Trophoblast cell (in vitro differentiated cells and primary cell): ENCODE measurements around the gene UIMC1.

ENCODE experiments used
- DNase-seq, 2 donors: peaks; one replicate each; pipeline ENCODE4 v3.0.0-alpha.2; 2016
- H2AFZ ChIP-seq: 2 replicates; pipeline ENCODE4 v1.6.1; 2013; ENCODE audit warnings: low read length, moderate library complexity, mild to moderate bottlenecking; ENCODE audit not compliant: insufficient read depth, poor library complexity
- H2AK5ac ChIP-seq: 2 replicates; pipeline ENCODE4 v1.6.1; 2013; ENCODE audit warnings: mild to moderate bottlenecking, low read length
- H2BK120ac ChIP-seq: 2 replicates; pipeline ENCODE4 v1.6.1; 2013; ENCODE audit warnings: low read length, mild to moderate bottlenecking, moderate library complexity; ENCODE audit not compliant: insufficient read depth, poor library complexity
- H2BK12ac ChIP-seq: 2 replicates; pipeline ENCODE4 v1.6.1; 2013; ENCODE audit warnings: mild to moderate bottlenecking, low read length, moderate library complexity
- H2BK5ac ChIP-seq: 2 replicates; pipeline ENCODE4 v1.6.1; 2013; ENCODE audit warnings: low read length, low read depth, moderate library complexity, mild to moderate bottlenecking; ENCODE audit not compliant: poor library complexity
- H3K14ac ChIP-seq: 2 replicates; pipeline ENCODE4 v1.6.1; 2013; ENCODE audit warnings: mild to moderate bottlenecking, low read length
- H3K18ac ChIP-seq: 2 replicates; pipeline ENCODE4 v1.6.1; 2013; ENCODE audit warnings: mild to moderate bottlenecking, low read length
- H3K23ac ChIP-seq: 2 replicates; pipeline ENCODE4 v1.6.1; 2013; ENCODE audit warnings: low read length
- H3K27ac ChIP-seq: 2 replicates; pipeline ENCODE4 v1.5.1; 2013; ENCODE audit warnings: low read depth, mild to moderate bottlenecking, inconsistent platforms, low read length, moderate library complexity
- H3K27me3 ChIP-seq: 2 replicates; pipeline ENCODE4 v1.6.1; 2013; ENCODE audit warnings: inconsistent platforms, mild to moderate bottlenecking, low read length, moderate library complexity; ENCODE audit not compliant: insufficient read depth
- H3K36me3 ChIP-seq, 2 experiments: 1 replicate in 1 of 2; 2 replicates in 1 of 2; pipeline ENCODE4 v1.6.1; 2013; ENCODE audit warnings: low read length in 2 of 2, mild to moderate bottlenecking in 2 of 2, moderate library complexity in 1 of 2; ENCODE audit not compliant: insufficient read depth in 2 of 2, control insufficient read depth in 1 of 2
- H3K4ac ChIP-seq: 2 replicates; pipeline ENCODE4 v1.6.1; 2013; ENCODE audit warnings: low read depth, mild to moderate bottlenecking, low read length, moderate library complexity
- H3K4me1 ChIP-seq, 2 experiments: 1 replicate in 1 of 2; 2 replicates in 1 of 2; pipeline ENCODE4 v1.6.1; 2013; ENCODE audit warnings: low read length in 2 of 2, mild to moderate bottlenecking in 2 of 2, moderate library complexity in 1 of 2; ENCODE audit not compliant: insufficient read depth in 2 of 2, control insufficient read depth in 1 of 2
- H3K4me2 ChIP-seq: 2 replicates; pipeline ENCODE4 v1.6.1; 2013; ENCODE audit warnings: inconsistent platforms, mild to moderate bottlenecking, low read length, moderate library complexity
- H3K4me3 ChIP-seq: 2 replicates; pipeline ENCODE4 v1.5.1; 2013; ENCODE audit warnings: mild to moderate bottlenecking, low read depth, low read length, inconsistent platforms
- H3K79me1 ChIP-seq: one replicate; pipeline ENCODE4 v1.6.1; 2013; ENCODE audit warnings: low read length
- H3K79me2 ChIP-seq: 2 replicates; pipeline ENCODE4 v1.6.1; 2013; ENCODE audit warnings: low read length, mild to moderate bottlenecking; ENCODE audit not compliant: control insufficient read depth, insufficient read depth, poor library complexity
- H3K9ac ChIP-seq: 2 replicates; pipeline ENCODE4 v1.6.1; 2013; ENCODE audit warnings: mild to moderate bottlenecking, low read length
- H3K9me3 ChIP-seq: 2 replicates; pipeline ENCODE4 v1.6.1; 2013; ENCODE audit warnings: low read depth, mild to moderate bottlenecking, control low read depth, inconsistent platforms, low read length; ENCODE audit not compliant: insufficient read depth
- H4K12ac ChIP-seq: 2 replicates; pipeline ENCODE4 v1.6.1; 2013; ENCODE audit warnings: low read depth, mild to moderate bottlenecking, low read length, moderate library complexity
- H4K8ac ChIP-seq: 2 replicates; pipeline ENCODE4 v1.6.1; 2013; ENCODE audit warnings: low read depth, mild to moderate bottlenecking, low read length, moderate library complexity
- H4K91ac ChIP-seq: one replicate; pipeline ENCODE4 v1.6.1; 2013; ENCODE audit warnings: low read depth, mild to moderate bottlenecking, low read length, moderate library complexity
- WGBS: extraction: QIAGEN DNeasy Blood & Tissue Kit; methylation state at CpG from one replicate; pipeline ENCODE4 v1.1.7; 2013; ENCODE audit warnings: missing lambda C conversion rate; ENCODE audit not compliant: insufficient read length, insufficient coverage; ENCODE audit errors: extremely low coverage; 5-methylcytosine and 5-hydroxymethylcytosine counted together

UIMC1 gene

DNA sequence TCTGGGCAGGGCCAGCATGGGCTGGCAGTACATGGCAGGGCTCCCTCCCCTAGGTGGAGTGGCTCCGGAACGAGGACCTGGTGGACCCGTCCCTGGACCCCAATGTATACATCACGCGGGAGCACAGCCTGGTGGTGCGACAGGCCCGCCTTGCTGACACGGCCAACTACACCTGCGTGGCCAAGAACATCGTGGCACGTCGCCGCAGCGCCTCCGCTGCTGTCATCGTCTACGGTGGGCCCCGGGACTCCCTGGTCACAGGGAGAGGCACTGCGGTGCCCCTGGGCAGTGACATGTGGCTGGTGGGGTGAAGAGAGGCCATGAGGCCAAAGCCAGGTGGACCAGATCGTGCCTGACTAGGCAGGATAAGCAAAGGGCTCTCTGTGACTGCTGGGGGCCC is 137.8 kb downstream of the UIMC1 start:
- Histone ChIP-seq H3K23ac (no peak overlapping the region), H3K4me1 (no peaks in the 10 kb centered on the region), H3K14ac (no peak overlapping the region), H3K4ac (no peak overlapping the region), H3K18ac (no peak overlapping the region), H2BK120ac (no peak overlapping the region), H3K9ac (no peak overlapping the region), H4K91ac (no peak overlapping the region), H2BK5ac (no peak overlapping the region), H4K8ac (no peak overlapping the region), H3K79me2 (no peaks in the 10 kb centered on the region), H2AFZ (no peak overlapping the region), H3K4me2 (no peak overlapping the region), H4K12ac (no peak overlapping the region), H3K27me3 (no peaks in the 10 kb centered on the region), H3K4me3 (no peak overlapping the region), H2BK12ac (no peak overlapping the region), H2AK5ac (no peak overlapping the region), H3K79me1 (no peaks in the 10 kb centered on the region), H3K27ac (no peak overlapping the region), H3K36me3 (no peaks in the 10 kb centered on the region), H3K9me3 (peaks cover 2% of the 10 kb centered on the region)
- no CpG with 5 or more reads among the region's 20 CpGs for WGBS
- DNase-seq = no peak

DNA sequence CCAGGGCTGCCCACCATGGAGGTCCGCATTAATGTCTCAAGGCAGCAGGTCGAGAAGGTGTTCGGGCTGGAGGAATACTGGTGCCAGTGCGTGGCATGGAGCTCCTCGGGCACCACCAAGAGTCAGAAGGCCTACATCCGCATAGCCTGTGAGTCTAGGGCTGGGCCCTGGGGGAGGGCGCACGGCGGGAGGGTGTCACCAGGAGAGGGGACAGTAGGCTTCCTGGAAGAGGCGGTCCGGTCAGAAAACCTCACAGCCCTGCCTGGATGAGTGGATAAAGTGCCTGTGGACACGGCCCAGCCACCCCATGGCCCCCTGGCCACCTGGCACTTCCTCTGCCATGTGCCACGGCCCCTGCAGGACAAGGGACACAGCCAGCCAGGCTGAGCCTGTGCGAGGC is 138.5 kb downstream of the UIMC1 start:
- Histone ChIP-seq H3K9me3 (peaks cover 2% of the 10 kb centered on the region), H2BK120ac (no peak overlapping the region), H3K14ac (no peak overlapping the region), H3K9ac (no peak overlapping the region), H3K79me2 (no peaks in the 10 kb centered on the region), H2BK5ac (no peak overlapping the region), H3K18ac (no peak overlapping the region), H3K4ac (no peak overlapping the region), H2BK12ac (no peak overlapping the region), H4K12ac (no peak overlapping the region), H3K4me3 (no peak overlapping the region), H3K79me1 (no peaks in the 10 kb centered on the region), H4K91ac (no peak overlapping the region), H3K27ac (no peak overlapping the region), H3K4me2 (no peak overlapping the region), H3K23ac (no peak overlapping the region), H3K27me3 (no peaks in the 10 kb centered on the region), H2AFZ (no peak overlapping the region), H2AK5ac (no peak overlapping the region), H3K36me3 (no peaks in the 10 kb centered on the region), H3K4me1 (no peaks in the 10 kb centered on the region), H4K8ac (no peak overlapping the region)
- no peak for DNase-seq
- WGBS = no CpG with 5 or more reads among the region's 14 CpGs

DNA sequence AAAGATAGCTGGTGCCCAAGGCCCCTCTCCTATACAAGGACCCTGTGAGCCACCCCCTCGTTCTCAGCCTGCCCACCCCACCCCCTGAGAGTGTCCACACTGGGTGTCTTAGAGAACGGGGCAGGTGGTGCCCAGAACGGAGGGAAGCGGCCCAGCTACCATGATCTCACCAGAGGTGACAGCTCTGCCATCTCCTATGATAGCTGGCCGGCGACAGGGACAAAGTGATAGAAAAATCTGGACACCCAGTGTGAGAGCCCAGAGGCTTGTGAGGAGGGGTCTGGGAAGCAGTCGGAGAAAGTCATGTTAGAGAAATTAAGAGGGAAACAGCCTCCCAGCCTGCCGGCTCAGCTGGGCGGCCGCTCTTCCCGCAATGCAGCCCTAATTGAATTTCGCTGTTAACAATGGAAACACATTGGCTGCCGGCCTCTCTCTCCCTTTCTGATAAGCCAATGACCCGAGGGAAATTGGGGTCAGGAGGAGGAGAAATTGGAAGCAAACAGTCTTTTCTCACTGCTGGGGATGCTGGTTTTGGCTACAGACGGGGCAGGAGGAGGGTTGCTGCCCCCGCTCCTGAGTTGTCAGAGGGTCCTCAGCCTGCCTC is 139.8 kb downstream of the UIMC1 start:
- DNase-seq = no peak
- no peak overlapping the region for H3K18ac ChIP-seq
- H3K14ac ChIP-seq = no peak overlapping the region
- no peak overlapping the region for H2AFZ ChIP-seq
- no peak overlapping the region for H3K4me2 ChIP-seq
- H4K8ac ChIP-seq = no peak overlapping the region
- no peaks in the 10 kb centered on the region for H3K4me1 ChIP-seq
- H3K36me3 ChIP-seq = no peaks in the 10 kb centered on the region
- H4K91ac ChIP-seq = no peak overlapping the region
- H3K4me3 ChIP-seq = no peak overlapping the region
- no CpG with 5 or more reads among the region's 16 CpGs for WGBS
- H2BK5ac ChIP-seq = no peak overlapping the region
- no peak overlapping the region for H2BK120ac ChIP-seq
- H3K27ac ChIP-seq = no peak overlapping the region
- no peak overlapping the region for H2BK12ac ChIP-seq
- no peak overlapping the region for H4K12ac ChIP-seq
- H3K79me2 ChIP-seq = no peaks in the 10 kb centered on the region
- no peak overlapping the region for H3K9ac ChIP-seq
- no peak overlapping the region for H3K4ac ChIP-seq
- H3K23ac ChIP-seq = no peak overlapping the region
- peaks cover 5% of the 10 kb centered on the region for H3K9me3 ChIP-seq
- H3K27me3 ChIP-seq = no peaks in the 10 kb centered on the region
- H3K79me1 ChIP-seq = no peaks in the 10 kb centered on the region
- H2AK5ac ChIP-seq = no peak overlapping the region

DNA sequence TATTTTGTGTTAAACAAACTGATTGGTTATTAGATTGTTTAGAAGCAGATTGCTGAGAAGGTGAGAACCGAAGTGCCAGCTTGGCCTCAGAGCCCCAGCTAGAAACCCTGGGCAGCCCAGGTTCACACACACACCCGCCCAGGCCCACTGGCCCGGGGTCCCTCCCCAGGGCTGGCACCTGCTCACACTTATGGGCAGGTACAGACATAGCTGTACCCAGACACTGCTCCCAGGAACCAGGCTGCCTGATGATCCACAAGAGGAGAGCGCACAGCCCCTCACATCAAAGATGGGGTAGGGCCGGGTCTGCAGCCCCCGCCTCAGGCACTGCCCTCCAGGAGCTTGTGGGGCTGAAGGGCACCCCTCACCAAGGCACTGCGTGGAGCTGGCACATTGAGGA is 140.6 kb downstream of the UIMC1 start:
- peaks cover 6% of the 10 kb centered on the region for H3K9me3 ChIP-seq
- H3K79me1 ChIP-seq = no peaks in the 10 kb centered on the region
- H3K23ac ChIP-seq = no peak overlapping the region
- H4K91ac ChIP-seq = no peak overlapping the region
- H2BK120ac ChIP-seq = no peak overlapping the region
- WGBS = no CpG with 5 or more reads among the region's 7 CpGs
- H2BK12ac ChIP-seq = no peak overlapping the region
- no peak for DNase-seq
- no peaks in the 10 kb centered on the region for H3K27me3 ChIP-seq
- no peak overlapping the region for H3K4ac ChIP-seq
- no peaks in the 10 kb centered on the region for H3K4me1 ChIP-seq
- H4K12ac ChIP-seq = no peak overlapping the region
- no peaks in the 10 kb centered on the region for H3K36me3 ChIP-seq
- no peaks in the 10 kb centered on the region for H3K79me2 ChIP-seq
- H2AK5ac ChIP-seq = no peak overlapping the region
- no peak overlapping the region for H4K8ac ChIP-seq
- H3K9ac ChIP-seq = no peak overlapping the region
- H3K4me2 ChIP-seq = no peak overlapping the region
- no peak overlapping the region for H3K27ac ChIP-seq
- H3K14ac ChIP-seq = no peak overlapping the region
- no peak overlapping the region for H3K18ac ChIP-seq
- H2BK5ac ChIP-seq = no peak overlapping the region
- peak overlapping the region; percentile 10 for H3K4me3 ChIP-seq
- H2AFZ ChIP-seq = no peak overlapping the region
